Keratinocyte (primary cell): ENCODE measurements around the gene SRPK1. TPM values are rescaled to one million over a fixed set of nuclear protein-coding genes. Genes with fewer than 3 reads are reported as not detected.

ENCODE experiments used
- DNase-seq: peaks from one replicate; pipeline ENCODE4 v3.0.0-alpha.2; 2011; ENCODE audit warnings: low read depth, missing footprints, low spot score
- FAIRE-seq: peaks from 2 replicates; lab custom pipeline; 2011; peaks lifted over from hg19 to GRCh38; lab: Jason Lieb, UNC
- H2AFZ ChIP-seq: 2 replicates; pipeline ENCODE4 v1.6.0; 2012; ENCODE audit warnings: low read length, control low read depth, inconsistent platforms; ENCODE audit not compliant: control insufficient read depth
- H3K27ac ChIP-seq: 2 replicates; pipeline ENCODE4 v1.5.1; 2011; ENCODE audit warnings: low read length; ENCODE audit not compliant: control insufficient read depth, insufficient read depth
- H3K27me3 ChIP-seq: 3 replicates; pipeline ENCODE4 v1.6.0; 2011; ENCODE audit warnings: low read length; ENCODE audit not compliant: control insufficient read depth, insufficient read depth; ENCODE audit errors: extremely low read depth
- H3K36me3 ChIP-seq, 2 experiments: 2 replicates in 1 of 2; 3 replicates in 1 of 2; pipeline ENCODE4 v1.5.1; 2011; ENCODE audit warnings: low read length in 2 of 2, mild to moderate bottlenecking in 1 of 2; ENCODE audit not compliant: control insufficient read depth in 2 of 2, insufficient read depth in 2 of 2; ENCODE audit errors: extremely low read depth in 1 of 2
- H3K4me1 ChIP-seq: 3 replicates; pipeline ENCODE4 v1.5.1; 2011; ENCODE audit warnings: low read length; ENCODE audit not compliant: control insufficient read depth, insufficient read depth; ENCODE audit errors: extremely low read depth
- H3K4me2 ChIP-seq: 3 replicates; pipeline ENCODE4 v1.6.0; 2011; ENCODE audit warnings: low read depth, low read length; ENCODE audit not compliant: control insufficient read depth, insufficient read depth; ENCODE audit errors: extremely low read depth
- H3K4me3 ChIP-seq, 3 experiments: fragments of 200-600 bp in 1 of 3; sonication (generic) in 1 of 3; 2 replicates in 2 of 3; 3 replicates in 1 of 3; pipeline ENCODE4 v1.5.1; 2011 to 2016; ENCODE audit warnings: low read length in 3 of 3, mild to moderate bottlenecking in 3 of 3, control low read depth in 2 of 3, inconsistent platforms in 1 of 3, low read depth in 1 of 3, mixed read lengths in 1 of 3, mixed run types in 1 of 3, moderate library complexity in 1 of 3; ENCODE audit not compliant: control insufficient read depth in 2 of 3, insufficient read depth in 2 of 3; ENCODE audit errors: extremely low read depth in 1 of 3
- H3K79me2 ChIP-seq: 2 replicates; pipeline ENCODE4 v1.6.0; 2012; ENCODE audit warnings: low read length; ENCODE audit not compliant: control insufficient read depth, insufficient read depth
- H3K9ac ChIP-seq: 3 replicates; pipeline ENCODE4 v1.6.0; 2011; ENCODE audit warnings: low read length; ENCODE audit not compliant: control insufficient read depth, insufficient read depth; ENCODE audit errors: extremely low read depth
- H3K9me1 ChIP-seq: 3 replicates; pipeline ENCODE4 v1.6.0; 2011; ENCODE audit warnings: low read length; ENCODE audit not compliant: control insufficient read depth, insufficient read depth; ENCODE audit errors: extremely low read depth
- H3K9me3 ChIP-seq: 2 replicates; pipeline ENCODE4 v1.5.1; 2012; ENCODE audit warnings: low read depth, low read length; ENCODE audit not compliant: control insufficient read depth
- H4K20me1 ChIP-seq: 3 replicates; pipeline ENCODE4 v1.6.0; 2011; ENCODE audit warnings: low read length; ENCODE audit not compliant: control insufficient read depth, insufficient read depth; ENCODE audit errors: extremely low read depth
- EZH2 ChIP-seq: IDR thresholded peaks from one replicate; pipeline ENCODE4 v1.6.1; 2012; ENCODE audit warnings: inconsistent platforms, mild to moderate bottlenecking, low read length, moderate library complexity
- dilution Hi-C: fragments of 300-500 bp; cut with MboI; formaldehyde crosslinking; loops from one replicate; pipeline ENCODE4 v1.7.0; 2020; ENCODE audit warnings: low sequenced_read_pairs; ENCODE audit not compliant: extremely low pct_ligation_motif_present
- polyA plus RNA-seq, 5 experiments: library from polyadenylated mRNA; depleted of rRNA in 3 of 5; stranded (reverse) in 3 of 5; stranded (forward) in 1 of 5; unstranded in 1 of 5; fragments of >200 nt; gene quantifications; 1 replicate in 1 of 5; 2 replicates in 3 of 5; 3 replicates in 1 of 5; pipeline versions ENCODE4 v1.2.1 to v1.2.3, GENCODE V29; 2011 to 2012; ENCODE audit warnings: missing spikeins in 2 of 5, low read depth in 1 of 5, low replicate concordance in 1 of 5
- TF ChIP-seq, protein P1 (sequence below), 3 experiments: IDR thresholded peaks in 1 of 3; conservative IDR thresholded peaks in 1 of 3; optimal IDR thresholded peaks in 1 of 3; 2 replicates in 2 of 3; 3 replicates in 1 of 3; pipeline versions ENCODE3 to v1.5.1; 2011; ENCODE audit warnings: low read length in 3 of 3, mild to moderate bottlenecking in 3 of 3, moderate library complexity in 2 of 3, control low read depth in 1 of 3, inconsistent platforms in 1 of 3; ENCODE audit not compliant: insufficient read depth in 2 of 3; ENCODE audit errors: extremely low read depth in 1 of 3

Gene SRPK1
- polyA plus RNA-seq, 1 donor (not counting 4 experiments of a cell fraction or from before 2014, with no cell fraction given), result 64.1 TPM

DNA sequence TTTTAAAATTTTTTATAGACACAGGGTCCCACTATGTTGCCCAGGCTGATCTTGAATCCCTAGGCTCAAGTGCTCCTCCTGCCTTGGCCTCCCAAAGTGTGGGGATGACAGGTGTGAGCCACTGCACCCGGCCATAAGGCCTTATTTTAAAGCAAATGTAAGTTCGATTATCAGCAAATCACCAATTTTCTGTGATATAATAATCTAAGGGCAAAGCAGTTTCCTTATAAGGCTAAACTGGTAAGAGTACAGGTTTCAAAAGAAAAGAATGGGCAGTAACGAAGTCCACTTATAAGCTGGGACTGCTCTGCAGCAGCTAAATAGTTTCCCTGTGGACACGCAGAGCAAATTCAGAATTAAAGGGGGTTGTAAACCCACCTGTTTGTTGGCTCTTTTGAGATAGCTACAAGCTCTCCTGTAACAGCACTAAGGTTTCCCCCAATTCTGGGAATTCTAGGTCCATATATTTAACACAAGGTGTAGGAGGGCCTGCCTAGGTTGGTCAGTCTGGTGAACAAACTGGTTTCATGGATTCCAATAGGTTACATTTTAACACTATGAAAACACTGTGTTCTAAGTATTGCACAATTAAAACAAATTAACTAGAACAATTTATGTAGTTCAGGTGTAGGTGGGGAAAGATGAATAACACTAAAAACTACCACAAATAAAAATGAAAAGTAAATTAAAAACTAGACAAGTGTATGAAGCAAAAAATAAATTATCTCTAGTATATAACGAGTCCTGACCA, 89.5 kb downstream of the SRPK1 start:
- Histone ChIP-seq H2AFZ (no peak overlapping the region), H3K4me2 (no peak overlapping the region), H3K4me1 (no peaks in the 10 kb centered on the region), H4K20me1 (no peaks in the 10 kb centered on the region), H3K9ac (no peak overlapping the region), H3K9me1 (no peaks in the 10 kb centered on the region), H3K4me3 (no peak overlapping the region), H3K36me3 (peaks cover 9 to 17% of the 10 kb centered on the region in 2 experiments), H3K79me2 (no peaks in the 10 kb centered on the region), H3K27me3 (no peaks in the 10 kb centered on the region), H3K27ac (no peak overlapping the region), H3K9me3 (no peaks in the 10 kb centered on the region)
- no peak for TF ChIP-seq EZH2
- TF ChIP-seq, protein P1, sequence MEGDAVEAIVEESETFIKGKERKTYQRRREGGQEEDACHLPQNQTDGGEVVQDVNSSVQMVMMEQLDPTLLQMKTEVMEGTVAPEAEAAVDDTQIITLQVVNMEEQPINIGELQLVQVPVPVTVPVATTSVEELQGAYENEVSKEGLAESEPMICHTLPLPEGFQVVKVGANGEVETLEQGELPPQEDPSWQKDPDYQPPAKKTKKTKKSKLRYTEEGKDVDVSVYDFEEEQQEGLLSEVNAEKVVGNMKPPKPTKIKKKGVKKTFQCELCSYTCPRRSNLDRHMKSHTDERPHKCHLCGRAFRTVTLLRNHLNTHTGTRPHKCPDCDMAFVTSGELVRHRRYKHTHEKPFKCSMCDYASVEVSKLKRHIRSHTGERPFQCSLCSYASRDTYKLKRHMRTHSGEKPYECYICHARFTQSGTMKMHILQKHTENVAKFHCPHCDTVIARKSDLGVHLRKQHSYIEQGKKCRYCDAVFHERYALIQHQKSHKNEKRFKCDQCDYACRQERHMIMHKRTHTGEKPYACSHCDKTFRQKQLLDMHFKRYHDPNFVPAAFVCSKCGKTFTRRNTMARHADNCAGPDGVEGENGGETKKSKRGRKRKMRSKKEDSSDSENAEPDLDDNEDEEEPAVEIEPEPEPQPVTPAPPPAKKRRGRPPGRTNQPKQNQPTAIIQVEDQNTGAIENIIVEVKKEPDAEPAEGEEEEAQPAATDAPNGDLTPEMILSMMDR (optimal IDR thresholded peaks at IDR 0.05 in 1 of 3, IDR thresholded peaks at IDR 0.05 in 1 of 3, conservative IDR thresholded peaks at IDR 0.05 in 1 of 3; ENCODE audit: extremely low read depth in 1 of 3, insufficient read depth in 2 of 3, low read length in 3 of 3), result no peak
- FAIRE-seq, result no peak
- DNase-seq, result no peak
- dilution Hi-C loops, result no loop called here

GRCh38 chr6:35829306-35829705, 91.6 kb downstream of the SRPK1 start:
- Histone ChIP-seq H3K9ac (no peak overlapping the region), H3K9me1 (no peaks in the 10 kb centered on the region), H3K27ac (no peak overlapping the region), H3K27me3 (no peaks in the 10 kb centered on the region), H3K4me2 (no peak overlapping the region), H3K9me3 (no peaks in the 10 kb centered on the region), H3K4me1 (no peaks in the 10 kb centered on the region), H4K20me1 (no peaks in the 10 kb centered on the region), H3K79me2 (no peaks in the 10 kb centered on the region), H2AFZ (no peak overlapping the region), H3K4me3 (no peak overlapping the region), H3K36me3 (peaks cover 1 to 3% of the 10 kb centered on the region in 2 experiments)
- FAIRE-seq (no peak), DNase-seq (no peak)
- dilution Hi-C loops, result no loop called here
- TF ChIP-seq, protein P1 (optimal IDR thresholded peaks at IDR 0.05 in 1 of 3, IDR thresholded peaks at IDR 0.05 in 1 of 3, conservative IDR thresholded peaks at IDR 0.05 in 1 of 3; ENCODE audit: extremely low read depth in 1 of 3, insufficient read depth in 2 of 3, low read length in 3 of 3), result no peak
- TF ChIP-seq EZH2, result no peak
